ENCODE results near the gene SORBS2.

Gene SORBS2

GRCh38 chr4:185835814-185836213, 23.8 kb upstream of the SORBS2 start:
- DNase-seq: no peak

GRCh38 chr4:185835336-185835735, 23.3 kb upstream of the SORBS2 start:
- no peak for DNase-seq

- DNase-seq: no peak
Observed at GRCh38 chr4:185834778-185835177, 22.8 kb upstream of the SORBS2 start.

- DNase-seq: no peak
Observed at GRCh38 chr4:185834088-185834487, 22.1 kb upstream of the SORBS2 start.

- DNase-seq: no peak
Observed at GRCh38 chr4:185833055-185833598, 21.1 kb upstream of the SORBS2 start.

- no peak for DNase-seq
Observed at GRCh38 chr4:185831125-185831815, 19.3 kb upstream of the SORBS2 start.

GRCh38 chr4:185830263-185830994, 18.4 kb upstream of the SORBS2 start:
- no peak for DNase-seq

- DNase-seq: no peak
Observed at GRCh38 chr4:185826381-185826780, 14.4 kb upstream of the SORBS2 start.

GRCh38 chr4:185825737-185826136, 13.7 kb upstream of the SORBS2 start:
- DNase-seq: no peak

- DNase-seq: no peak
Observed at GRCh38 chr4:185822791-185823190, 10.8 kb upstream of the SORBS2 start.

GRCh38 chr4:185821029-185821419, 9.0 kb upstream of the SORBS2 start:
- no peak for DNase-seq

GRCh38 chr4:185820146-185821028, 8.4 kb upstream of the SORBS2 start:
- no peak for DNase-seq

GRCh38 chr4:185819144-185819543, 7.2 kb upstream of the SORBS2 start:
- no peak for DNase-seq

GRCh38 chr4:185817403-185817818, 5.4 kb upstream of the SORBS2 start:
- no peak for DNase-seq

- DNase-seq: no peak
Observed at GRCh38 chr4:185813133-185813532, 1.1 kb upstream of the SORBS2 start.

- DNase-seq: no peak
Observed at GRCh38 chr4:185810746-185811508, 1.1 kb downstream of the SORBS2 start.

GRCh38 chr4:185809533-185810071, 2.4 kb downstream of the SORBS2 start:
- no peak for DNase-seq

- DNase-seq: no peak
Observed at GRCh38 chr4:185809121-185809520, 2.9 kb downstream of the SORBS2 start.

- no peak for DNase-seq
Observed at GRCh38 chr4:185805979-185806378, 6.0 kb downstream of the SORBS2 start.

- no peak for DNase-seq
Observed at GRCh38 chr4:185805262-185805802, 6.7 kb downstream of the SORBS2 start.

GRCh38 chr4:185803022-185803421, 9.0 kb downstream of the SORBS2 start:
- DNase-seq: no peak

GRCh38 chr4:185801471-185801870, 10.5 kb downstream of the SORBS2 start:
- DNase-seq: no peak
